Mesothelial cell of epicardium (in vitro differentiated cells): Measurements from ENCODE around the gene IQGAP2. TPM values are rescaled to one million over a fixed set of nuclear protein-coding genes. Genes with fewer than 3 reads are reported as not detected.

ENCODE experiments used
- DNase-seq, 2 experiments: peaks; one replicate each; pipeline ENCODE4 v3.0.0; 2021; ENCODE audit warnings: low spot score in 2 of 2; ENCODE audit not compliant: unreplicated experiment in 2 of 2
- H3K27ac Mint-ChIP-seq: 2 replicates; pipeline ENCODE4 v1.8.0; 2021; ENCODE audit warnings: mixed read lengths
- H3K27me3 Mint-ChIP-seq: 2 replicates; pipeline ENCODE4 v1.8.0; 2021; ENCODE audit warnings: low read depth, mixed read lengths
- H3K36me3 Mint-ChIP-seq: 2 replicates; pipeline ENCODE4 v1.8.0; 2021; ENCODE audit warnings: mixed read lengths
- H3K4me1 Mint-ChIP-seq: 2 replicates; pipeline ENCODE4 v1.8.0; 2021; ENCODE audit warnings: mixed read lengths
- H3K4me3 Mint-ChIP-seq: 2 replicates; pipeline ENCODE4 v1.8.0; 2021; ENCODE audit warnings: mild to moderate bottlenecking, moderate library complexity, mixed read lengths
- H3K9me3 Mint-ChIP-seq: 2 replicates; pipeline ENCODE4 v1.8.0; 2021; ENCODE audit warnings: mixed read lengths
- CTCF ChIP-seq: fragments of 200-600 bp; sonication (generic); IDR thresholded peaks from one replicate; pipeline ENCODE4 v1.5.0; 2021; ENCODE audit warnings: antibody characterized with exemption; ENCODE audit not compliant: unreplicated experiment
- total RNA-seq: library from RNA; stranded (reverse); gene quantifications from 3 replicates; pipeline ENCODE4 v1.2.1, GENCODE V29; 2021

Gene IQGAP2
- total RNA-seq, 1 donor from 2014 or later: 13.9 TPM

GRCh38 chr5:76472335-76473008, 69.4 kb downstream of the IQGAP2 start:
- H3K27me3 Mint-ChIP-seq: no peaks in the 10 kb centered on the region

GRCh38 chr5:76473009-76473336, 69.9 kb downstream of the IQGAP2 start:
- no peak overlapping the region for H3K4me3 Mint-ChIP-seq
- H3K9me3 Mint-ChIP-seq: no peaks in the 10 kb centered on the region
- DNase-seq: no peak
- no peaks in the 10 kb centered on the region for H3K36me3 Mint-ChIP-seq
- TF ChIP-seq CTCF: no peak
- peaks cover 13% of the 10 kb centered on the region for H3K4me1 Mint-ChIP-seq
- H3K27me3 Mint-ChIP-seq: no peaks in the 10 kb centered on the region
- H3K27ac Mint-ChIP-seq: no peak overlapping the region

More at GRCh38 chr5:76472335-76473008, 69.4 kb downstream of the IQGAP2 start:
- Mint-ChIP-seq H3K36me3 (no peaks in the 10 kb centered on the region), H3K9me3 (no peaks in the 10 kb centered on the region), H3K4me3 (no peak overlapping the region), H3K27ac (no peak overlapping the region), H3K4me1 (peaks cover 12% of the 10 kb centered on the region)
- DNase-seq: no peak
- no peak for TF ChIP-seq CTCF

- TF ChIP-seq CTCF: no peak
- DNase-seq: no peak
- H3K4me3 Mint-ChIP-seq: no peak overlapping the region
- no peak overlapping the region for H3K27ac Mint-ChIP-seq
- no peaks in the 10 kb centered on the region for H3K9me3 Mint-ChIP-seq
- H3K36me3 Mint-ChIP-seq: no peaks in the 10 kb centered on the region
- peaks cover 13% of the 10 kb centered on the region for H3K4me1 Mint-ChIP-seq
- H3K27me3 Mint-ChIP-seq: no peaks in the 10 kb centered on the region
Observed at GRCh38 chr5:76473661-76474060, 70.6 kb downstream of the IQGAP2 start.

- TF ChIP-seq CTCF: no peak
- Mint-ChIP-seq H3K4me1 (peaks cover 13% of the 10 kb centered on the region), H3K9me3 (no peaks in the 10 kb centered on the region), H3K4me3 (no peak overlapping the region), H3K27ac (no peak overlapping the region), H3K27me3 (no peaks in the 10 kb centered on the region), H3K36me3 (no peaks in the 10 kb centered on the region)
- DNase-seq: no peak
Observed at GRCh38 chr5:76474377-76474776, 71.3 kb downstream of the IQGAP2 start.

- H3K27ac Mint-ChIP-seq: no peak overlapping the region
- no peaks in the 10 kb centered on the region for H3K36me3 Mint-ChIP-seq
- no peaks in the 10 kb centered on the region for H3K27me3 Mint-ChIP-seq
- no peak for DNase-seq
- TF ChIP-seq CTCF: no peak
- no peaks in the 10 kb centered on the region for H3K9me3 Mint-ChIP-seq
- peaks cover 18% of the 10 kb centered on the region for H3K4me1 Mint-ChIP-seq
- H3K4me3 Mint-ChIP-seq: no peak overlapping the region
Observed at GRCh38 chr5:76475385-76475784, 72.3 kb downstream of the IQGAP2 start.

GRCh38 chr5:76475936-76476335, 72.9 kb downstream of the IQGAP2 start:
- H3K4me3 Mint-ChIP-seq: no peak overlapping the region
- no peaks in the 10 kb centered on the region for H3K9me3 Mint-ChIP-seq
- H3K27ac Mint-ChIP-seq: no peak overlapping the region
- H3K36me3 Mint-ChIP-seq: no peaks in the 10 kb centered on the region
- no peaks in the 10 kb centered on the region for H3K27me3 Mint-ChIP-seq
- H3K4me1 Mint-ChIP-seq: peaks cover 20% of the 10 kb centered on the region
- DNase-seq: no peak
- TF ChIP-seq CTCF: no peak
